Neural cell (in vitro differentiated cells): ENCODE data around the gene PLEKHA4. TPM values are rescaled to one million over a fixed set of nuclear protein-coding genes. Genes with fewer than 3 reads are reported as not detected.

ENCODE experiments used
- H2AFZ ChIP-seq: fragments of 200-600, 300-800 bp; sonication (generic), shearing (Covaris generic); 2 replicates; pipeline ENCODE4 v1.6.0; 2014; ENCODE audit warnings: low read depth, mild to moderate bottlenecking, antibody characterized with exemption, low read length, moderate library complexity
- H3F3A ChIP-seq: fragments of 200-600 bp; shearing (Covaris generic); 2 replicates; pipeline ENCODE4 v1.6.1; 2016; ENCODE audit warnings: mild to moderate bottlenecking, moderate library complexity, mixed read lengths, antibody characterized with exemption, low read length; ENCODE audit not compliant: insufficient read depth, poor library complexity, severe bottlenecking
- H3K27ac ChIP-seq: fragments of 200-600, 300-800 bp; sonication (generic), shearing (Covaris generic); 2 replicates; pipeline ENCODE4 v1.5.1; 2014; ENCODE audit warnings: mild to moderate bottlenecking, low read length, moderate library complexity
- H3K27me3 ChIP-seq: fragments of 300-800, 200-600 bp; sonication (generic), shearing (Covaris generic); 2 replicates; pipeline ENCODE4 v1.6.0; 2014; ENCODE audit warnings: mild to moderate bottlenecking, low read depth, low read length, moderate library complexity; ENCODE audit not compliant: insufficient read depth
- H3K36me3 ChIP-seq: fragments of 300-800, 200-600 bp; sonication (generic), shearing (Covaris generic); 2 replicates; pipeline ENCODE4 v1.5.1; 2014; ENCODE audit warnings: mild to moderate bottlenecking, antibody characterized with exemption, low read length, moderate library complexity; ENCODE audit not compliant: insufficient read depth
- H3K4me2 ChIP-seq: fragments of 300-800, 200-600 bp; sonication (generic), shearing (Covaris generic); 2 replicates; pipeline ENCODE4 v1.6.0; 2014; ENCODE audit warnings: mild to moderate bottlenecking, low read length
- H3K4me3 ChIP-seq: fragments of 300-800, 200-600 bp; sonication (generic), shearing (Covaris generic); 2 replicates; pipeline ENCODE4 v1.5.1; 2014; ENCODE audit warnings: mild to moderate bottlenecking, low read length, moderate library complexity
- H3K79me2 ChIP-seq: fragments of 200-600 bp; shearing (Covaris generic); replicated peaks from 2 replicates; pipeline ENCODE4 v1.6.0; 2014; ENCODE audit warnings: mild to moderate bottlenecking, low read length, moderate library complexity; ENCODE audit not compliant: insufficient read depth
- H3K9ac ChIP-seq: fragments of 300-800, 200-600 bp; sonication (generic), shearing (Covaris generic); 2 replicates; pipeline ENCODE4 v1.6.1; 2016; ENCODE audit warnings: mild to moderate bottlenecking, low read length, mixed read lengths
- H3K9me2 ChIP-seq: fragments of 200-600 bp; shearing (Covaris generic); 2 replicates; pipeline ENCODE4 v1.6.1; 2016; ENCODE audit warnings: mild to moderate bottlenecking, low read length, mixed read lengths; ENCODE audit not compliant: insufficient read depth
- H3K9me3 ChIP-seq: fragments of 200-600, 300-800 bp; sonication (generic), shearing (Covaris generic); 2 replicates; pipeline ENCODE4 v1.6.1; 2016; ENCODE audit warnings: mild to moderate bottlenecking, mixed run types, low read length, moderate library complexity, mixed read lengths
- H4K20me1 ChIP-seq: fragments of 200-600 bp; shearing (Covaris generic); 2 replicates; pipeline ENCODE4 v1.6.1; 2016; ENCODE audit warnings: mild to moderate bottlenecking, mixed run types; ENCODE audit not compliant: insufficient read depth
- CTCF ChIP-seq: fragments of 450-650 bp; IDR thresholded peaks from 2 replicates; pipeline ENCODE4 v1.5.1; 2014; ENCODE audit warnings: antibody characterized with exemption, mild to moderate bottlenecking, moderate library complexity; ENCODE audit not compliant: poor library complexity, severe bottlenecking
- EP300 ChIP-seq: fragments of 450-650 bp; conservative IDR thresholded peaks from 2 replicates; pipeline ENCODE4 v1.6.1; 2014; ENCODE audit warnings: antibody characterized with exemption, mild to moderate bottlenecking, moderate library complexity; ENCODE audit not compliant: poor library complexity, severe bottlenecking
- EZH2 ChIP-seq: fragments of 200-600, 300-800 bp; shearing (Covaris generic), sonication (generic); IDR thresholded peaks from 2 replicates; pipeline ENCODE4 v1.6.1; 2014; ENCODE audit warnings: antibody characterized with exemption, low read length, borderline replicate concordance, mild to moderate bottlenecking; ENCODE audit not compliant: insufficient read depth, poor library complexity, severe bottlenecking
- MXI1 ChIP-seq: fragments of 450-650 bp; conservative IDR thresholded peaks from 2 replicates; pipeline ENCODE4 v1.6.1; 2014; ENCODE audit warnings: antibody characterized with exemption, mild to moderate bottlenecking; ENCODE audit not compliant: poor library complexity, severe bottlenecking
- POLR2AphosphoS5 ChIP-seq: IDR thresholded peaks from 2 replicates; pipeline ENCODE4 v1.6.1; 2012
- RAD21 ChIP-seq: fragments of 450-650 bp; conservative IDR thresholded peaks from 2 replicates; pipeline ENCODE4 v1.6.1; 2014; ENCODE audit warnings: antibody characterized with exemption, mild to moderate bottlenecking, moderate library complexity
- REST ChIP-seq: IDR thresholded peaks from 2 replicates; pipeline ENCODE4 v1.6.1; 2012; ENCODE audit warnings: borderline replicate concordance
- SMC3 ChIP-seq: fragments of 450-650 bp; conservative IDR thresholded peaks from 2 replicates; pipeline ENCODE4 v1.6.1; 2014; ENCODE audit warnings: antibody characterized with exemption, mild to moderate bottlenecking, moderate library complexity; ENCODE audit not compliant: poor library complexity
- TAF1 ChIP-seq: IDR thresholded peaks from 2 replicates; pipeline ENCODE4 v1.6.1; 2012; ENCODE audit warnings: low read depth
- polyA plus RNA-seq: library from polyadenylated mRNA; depleted of rRNA; stranded (reverse); fragments of >200 nt; gene quantifications from 2 replicates; pipeline ENCODE4 v1.2.3, GENCODE V29; 2014

The PLEKHA4 gene
- polyA plus RNA-seq, 1 donor from 2014 or later = not detected

GRCh38 chr19:48856921-48857320, 11.5 kb downstream of the PLEKHA4 start:
- Histone ChIP-seq H3K4me3 (no peak overlapping the region), H3K27ac (no peak overlapping the region), H2AFZ (no peak overlapping the region), H3K9me3 (no peaks in the 10 kb centered on the region), H3K27me3 (no peaks in the 10 kb centered on the region), H3K79me2 (no peaks in the 10 kb centered on the region), H3K9me2 (no peaks in the 10 kb centered on the region), H3K9ac (no peak overlapping the region), H4K20me1 (no peaks in the 10 kb centered on the region), H3K4me2 (no peak overlapping the region), H3K36me3 (no peaks in the 10 kb centered on the region), H3F3A (no peaks in the 10 kb centered on the region)
- TF ChIP-seq MXI1 (no peak), REST (no peak), SMC3 (no peak), EZH2 (no peak), TAF1 (no peak), CTCF (no peak), EP300 (no peak), RAD21 (no peak), POLR2AphosphoS5 (no peak)

GRCh38 chr19:48854103-48854502, 14.3 kb downstream of the PLEKHA4 start:
- Histone ChIP-seq H3K27me3 (no peaks in the 10 kb centered on the region), H3K79me2 (no peaks in the 10 kb centered on the region), H3K9me3 (no peaks in the 10 kb centered on the region), H3K9me2 (no peaks in the 10 kb centered on the region), H3K9ac (no peak overlapping the region), H3K36me3 (no peaks in the 10 kb centered on the region), H3K4me2 (no peak overlapping the region), H3K4me3 (no peak overlapping the region), H3F3A (no peaks in the 10 kb centered on the region), H4K20me1 (no peaks in the 10 kb centered on the region), H3K27ac (no peak overlapping the region), H2AFZ (no peak overlapping the region)
- TF ChIP-seq SMC3 (no peak), EZH2 (no peak), EP300 (no peak), CTCF (no peak), TAF1 (no peak)
